Activated T-cell treated with anti-CD3 and anti-CD28 coated beads for 48 hours (primary cell): ENCODE data around the gene RTTN.
A peak's percentile ranks its signal among the peaks of the same experiment; 100 is the strongest.

Experiments used
- DNase-seq: peaks from one replicate; pipeline ENCODE4 v3.0.0-alpha.2; 2020; ENCODE audit warnings: low read depth

The RTTN gene

GRCh38 chr18:70207181-70207580 is 1.7 kb upstream of the RTTN start:
- no peak for DNase-seq

GRCh38 chr18:70200286-70200685 is 5.2 kb downstream of the RTTN start:
- no peak for DNase-seq

GRCh38 chr18:70197844-70198243 is 7.6 kb downstream of the RTTN start:
- DNase-seq, result no peak

GRCh38 chr18:70197026-70197425 is 8.5 kb downstream of the RTTN start:
- DNase-seq, result no peak

- no peak for DNase-seq
Measured at GRCh38 chr18:70195852-70196434, 9.5 kb downstream of the RTTN start.

- DNase-seq, result no peak
Measured at GRCh38 chr18:70195014-70195614, 10.4 kb downstream of the RTTN start.

GRCh38 chr18:70194227-70194890 is 11.1 kb downstream of the RTTN start:
- DNase-seq, result peak; percentile 11

GRCh38 chr18:70190529-70190928 is 15.0 kb downstream of the RTTN start:
- DNase-seq, result no peak

- no peak for DNase-seq
Measured at GRCh38 chr18:70188113-70188512, 17.4 kb downstream of the RTTN start.

GRCh38 chr18:70183441-70183840 is 22.0 kb downstream of the RTTN start:
- DNase-seq, result no peak

GRCh38 chr18:70182548-70182947 is 22.9 kb downstream of the RTTN start:
- no peak for DNase-seq

- DNase-seq, result no peak
Measured at GRCh38 chr18:70181725-70182124, 23.8 kb downstream of the RTTN start.

- DNase-seq, result no peak
Measured at GRCh38 chr18:70181015-70181414, 24.5 kb downstream of the RTTN start.

- DNase-seq, result no peak
Measured at GRCh38 chr18:70176537-70176936, 28.9 kb downstream of the RTTN start.

GRCh38 chr18:70175216-70175615 is 30.3 kb downstream of the RTTN start:
- no peak for DNase-seq

- no peak for DNase-seq
Measured at GRCh38 chr18:70172225-70172624, 33.3 kb downstream of the RTTN start.

- no peak for DNase-seq
Measured at GRCh38 chr18:70169747-70170146, 35.7 kb downstream of the RTTN start.

GRCh38 chr18:70166668-70167067 is 38.8 kb downstream of the RTTN start:
- DNase-seq, result no peak

GRCh38 chr18:70165936-70166335 is 39.6 kb downstream of the RTTN start:
- DNase-seq, result no peak

- DNase-seq, result no peak
Measured at GRCh38 chr18:70160073-70160678, 45.3 kb downstream of the RTTN start.

- no peak for DNase-seq
Measured at GRCh38 chr18:70158992-70159717, 46.3 kb downstream of the RTTN start.

GRCh38 chr18:70156886-70157285 is 48.6 kb downstream of the RTTN start:
- no peak for DNase-seq
